ENCODE results near the gene OPN4.

The OPN4 gene

GRCh38 chr10:86700851-86701617 is 46.7 kb downstream of the OPN4 start:
- no peak for DNase-seq

GRCh38 chr10:86703176-86703575 is 48.8 kb downstream of the OPN4 start:
- DNase-seq, result no peak

GRCh38 chr10:86705139-86705538 is 50.8 kb downstream of the OPN4 start:
- no peak for DNase-seq

GRCh38 chr10:86705905-86706304 is 51.6 kb downstream of the OPN4 start:
- no peak for DNase-seq

DNA sequence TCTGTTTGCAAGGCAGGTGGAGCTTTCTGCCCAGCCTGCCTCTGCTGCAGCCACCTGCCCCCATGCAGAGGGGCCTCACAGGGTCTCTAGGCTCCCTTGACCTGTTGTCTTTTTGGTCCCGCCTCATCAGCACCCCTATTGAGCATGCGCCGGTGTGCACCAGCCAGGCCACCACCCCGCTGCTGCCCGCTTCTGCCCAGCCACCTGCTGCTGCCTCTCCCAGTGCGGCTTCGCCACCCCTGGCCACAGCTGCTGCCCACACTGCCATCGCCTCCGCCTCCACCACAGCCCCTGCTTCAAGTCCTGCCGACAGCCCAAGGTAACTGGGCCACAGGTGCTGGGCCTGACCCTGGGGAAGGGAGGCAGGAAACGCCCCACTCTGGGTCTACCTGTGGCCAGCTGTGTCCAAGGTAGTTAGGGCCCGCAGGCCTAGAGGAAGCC is 52.1 kb downstream of the OPN4 start:
- DNase-seq, result no peak

DNA sequence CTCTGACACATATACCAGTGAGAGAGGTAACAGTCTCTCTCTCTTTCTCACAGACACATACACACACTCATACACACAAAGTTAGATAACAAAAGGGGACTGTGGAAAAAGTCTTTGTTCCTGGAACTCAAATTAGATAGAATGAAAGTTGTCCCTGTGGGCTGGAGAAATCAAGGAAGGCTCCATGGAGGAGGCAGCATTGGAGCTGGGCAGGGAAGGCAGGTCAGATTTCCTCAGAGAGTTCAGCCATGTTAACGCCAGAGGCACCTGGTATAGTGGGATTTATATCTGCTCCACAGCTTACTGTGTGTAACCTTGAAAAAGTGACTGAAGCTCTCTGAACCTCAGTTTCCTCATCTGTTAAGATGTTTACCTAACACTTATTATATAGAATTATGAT is 52.6 kb downstream of the OPN4 start:
- DNase-seq, result no peak

GRCh38 chr10:86707505-86707904 is 53.2 kb downstream of the OPN4 start:
- no peak for DNase-seq

- no peak for DNase-seq
Observed at GRCh38 chr10:86708068-86708782, 53.9 kb downstream of the OPN4 start.

DNA sequence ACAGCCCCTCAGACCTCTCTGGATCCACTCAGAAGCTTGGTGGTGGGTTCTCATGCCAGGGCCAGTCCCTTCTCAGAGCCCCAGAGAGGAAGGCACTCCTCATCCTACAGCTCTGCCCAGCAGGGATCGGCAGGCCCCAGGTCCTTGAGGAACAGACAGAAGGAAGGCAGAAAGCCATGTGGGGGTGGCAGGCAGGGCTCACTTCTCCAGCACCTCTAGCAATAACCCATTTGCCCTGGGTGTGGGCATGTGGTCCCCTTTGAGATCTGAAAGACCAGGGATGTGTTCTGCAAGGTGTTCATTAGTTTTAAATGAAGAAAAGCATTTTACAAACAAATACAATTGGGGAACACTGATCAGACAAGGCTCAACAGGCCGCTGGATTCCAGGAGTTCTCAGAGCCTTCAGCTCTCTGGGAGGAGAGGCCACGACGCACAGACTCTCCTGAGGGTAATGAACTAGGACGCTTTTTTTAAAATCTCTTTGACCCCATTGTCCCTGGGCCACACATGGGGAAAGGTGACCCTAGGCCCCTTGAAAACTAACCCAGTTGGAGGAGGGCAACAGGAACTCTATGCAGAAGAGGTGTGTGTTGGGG is 54.5 kb downstream of the OPN4 start:
- DNase-seq, result no peak

- no peak for DNase-seq
Observed at GRCh38 chr10:86709396-86710185, 55.2 kb downstream of the OPN4 start.

DNA sequence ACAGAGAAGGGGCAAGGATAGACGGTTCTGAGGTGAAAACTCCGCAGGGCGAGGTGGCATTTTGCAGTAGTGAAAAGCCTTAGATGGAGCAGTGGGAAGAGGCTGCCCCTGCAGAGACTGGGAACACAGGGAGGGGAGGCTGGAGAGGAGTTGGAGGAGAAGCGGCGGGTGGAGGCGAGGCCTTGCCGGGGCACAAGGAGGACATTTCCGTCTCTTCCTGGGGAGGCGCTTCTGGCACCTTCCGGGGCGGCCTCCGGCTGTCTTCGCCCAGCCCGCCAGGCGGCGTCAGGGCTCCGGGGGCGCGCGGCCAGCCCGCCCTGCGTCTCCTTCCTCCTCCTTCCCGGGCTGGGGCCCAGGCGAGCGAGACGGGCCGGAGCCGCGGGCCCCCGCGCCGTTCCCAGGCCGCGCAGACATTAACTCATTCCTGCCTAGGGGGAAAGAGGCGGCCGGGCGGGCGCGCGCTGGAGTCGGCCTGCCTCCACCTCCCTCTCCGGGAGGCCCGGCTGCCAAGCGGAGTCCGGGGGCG is 56.7 kb downstream of the OPN4 start:
- DNase-seq, result peak; percentile 84

DNA sequence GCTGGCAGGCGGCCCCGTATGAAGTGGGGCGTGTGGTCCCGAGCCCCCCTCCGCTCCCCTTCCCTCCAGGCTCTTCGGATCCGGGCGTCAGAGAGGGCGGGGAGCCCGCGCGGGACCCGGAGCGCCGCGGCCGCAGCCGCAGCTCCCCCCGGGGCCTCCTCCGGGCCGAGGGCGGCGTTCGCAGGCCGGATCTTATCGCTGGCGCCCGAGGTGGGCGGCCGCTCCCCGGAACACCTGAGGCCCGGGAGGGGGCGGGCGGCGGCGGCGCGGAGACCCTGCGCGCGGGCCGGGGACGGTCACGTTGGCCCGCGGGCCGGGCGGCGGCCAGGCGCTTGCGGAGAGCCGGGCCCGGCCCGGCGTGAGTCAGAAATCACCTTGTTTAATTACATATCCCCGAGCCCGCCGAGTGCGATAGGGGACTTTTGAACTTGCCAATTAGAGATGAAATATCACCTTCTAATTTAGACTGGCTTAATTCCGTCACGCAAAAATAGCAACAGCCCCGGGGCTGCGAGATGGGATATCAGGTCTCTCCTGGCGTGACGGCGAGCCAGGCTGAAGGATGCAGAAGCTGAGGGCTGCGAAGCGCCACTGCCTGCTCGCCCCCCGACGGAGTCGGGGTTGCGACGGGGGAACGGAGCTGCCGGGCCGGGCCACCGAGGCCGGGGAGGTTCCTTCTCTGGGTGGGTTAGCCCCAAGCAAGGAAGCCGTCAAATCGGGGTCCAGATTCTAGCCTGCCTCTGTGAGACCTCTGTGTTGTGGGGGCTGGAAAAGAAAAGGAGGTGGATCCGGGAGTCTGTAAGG is 57.4 kb downstream of the OPN4 start:
- peak; percentile 53 for DNase-seq

- DNase-seq, result no peak
Observed at GRCh38 chr10:86712317-86712707, 58.0 kb downstream of the OPN4 start.

- DNase-seq, result no peak
Observed at GRCh38 chr10:86715156-86715795, 60.9 kb downstream of the OPN4 start.

DNA sequence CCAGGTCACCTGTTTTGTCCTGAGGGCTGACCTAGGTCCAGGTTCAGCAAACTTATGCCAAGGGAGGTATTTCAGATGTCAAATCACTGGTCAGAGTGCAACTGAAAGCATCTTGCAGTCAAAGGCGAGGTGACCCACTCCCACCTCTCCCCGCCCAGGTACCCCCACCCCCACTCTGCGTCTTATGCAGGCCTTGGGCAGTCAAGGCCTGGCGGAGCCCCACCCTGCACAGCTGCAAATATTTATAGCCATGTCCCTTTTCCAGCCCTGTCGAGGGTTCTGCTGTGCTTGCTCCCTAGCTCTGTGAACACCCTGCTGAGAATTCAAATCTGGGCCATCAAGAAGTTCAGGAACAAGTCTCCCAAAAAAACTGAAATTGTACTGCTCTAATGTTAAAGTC is 61.5 kb downstream of the OPN4 start:
- no peak for DNase-seq

Data from stimulated activated CD4-positive, alpha-beta T cell treated with anti-CD3 and anti-CD28 coated beads, Interleukin-4, amount 100 ng/mL, for 24 hours (primary cell).